HCT116 (cell line): Measurements from ENCODE around the gene UPK3A. TPM values are rescaled to one million over a fixed set of nuclear protein-coding genes. Genes with fewer than 3 reads are reported as not detected.

Source experiments
- ATAC-seq: fragments of 200-7000 bp; cut with Tn5 transposase; 2 replicates; pipeline ENCODE4 v1.9.1; 2020; ENCODE audit warnings: mild to moderate bottlenecking, moderate library complexity
- BruUV-seq: library from RNA; stranded (reverse); fragments of 400-500 nt; replicated peaks from 2 replicates; lab custom pipeline; 2021; lab: Mats Ljungman, UMichigan
- CTCF ChIA-PET: fragments of 300-600 bp; sonication (Branson Sonifier 250); formaldehyde crosslinking; loops from one replicate; lab custom pipeline; 2021; ENCODE audit warnings: antibody characterized with exemption; lab: Charles Lee
- POLR2A ChIA-PET: fragments of 300-600, 350-600 bp; sonication (Branson Sonifier 250); formaldehyde crosslinking; loops from one replicate; lab custom pipeline; 2021; ENCODE audit warnings: antibody characterized with exemption; lab: Charles Lee
- RAD21 ChIA-PET, 2 experiments: fragments of 300-600 bp; sonication (Branson Sonifier 250); formaldehyde crosslinking; loops; one replicate each; lab custom pipeline; 2023; ENCODE audit warnings: low total read pairs in 2 of 2; ENCODE audit not compliant: uncharacterized antibody in 2 of 2, unreplicated experiment in 2 of 2, low non-redundant PET in 1 of 2; lab: Charles Lee
- DNase-seq: peaks from one replicate; pipeline ENCODE4 v3.0.0-alpha.2; 2010; ENCODE audit warnings: low read depth, low spot score
- H2AFZ ChIP-seq: fragments of 200-600 bp; shearing (Covaris generic), sonication (generic); 2 replicates; pipeline ENCODE4 v1.6.1; 2017; ENCODE audit warnings: low read depth, mixed run types, mixed read lengths, antibody characterized with exemption, low read length; ENCODE audit not compliant: poor library complexity, severe bottlenecking
- H3K27ac ChIP-seq: 2 replicates; pipeline ENCODE4 v1.5.1; 2012; ENCODE audit warnings: low read depth, low read length
- H3K27me3 ChIP-seq: fragments of 200-600 bp; sonication (generic); 2 replicates; pipeline ENCODE4 v1.6.1; 2016; ENCODE audit warnings: mixed run types, low read length, mixed read lengths; ENCODE audit not compliant: insufficient read depth
- H3K36me3 ChIP-seq, 2 experiments: fragments of 200-500 bp in 1 of 2; fragments of 200-600 bp in 1 of 2; sonication (Bioruptor generic) in 1 of 2; sonication (generic) in 1 of 2; 2 replicates each; pipeline versions ENCODE4 v1.5.1 to v1.6.1; 2014 to 2016; ENCODE audit warnings: low read length in 2 of 2, inconsistent platforms in 1 of 2, mixed read lengths in 1 of 2, mixed run types in 1 of 2; ENCODE audit not compliant: insufficient read depth in 2 of 2, control insufficient read depth in 1 of 2
- H3K4me1 ChIP-seq, 2 experiments: fragments of 200-600 bp in 1 of 2; sonication (generic) in 1 of 2; 2 replicates each; pipeline versions ENCODE4 v1.5.1 to v1.6.1; 2012 to 2017; ENCODE audit warnings: low read length in 2 of 2, inconsistent platforms in 1 of 2, mild to moderate bottlenecking in 1 of 2, mixed read lengths in 1 of 2, mixed run types in 1 of 2, moderate library complexity in 1 of 2; ENCODE audit not compliant: insufficient read depth in 2 of 2, control insufficient read depth in 1 of 2
- H3K4me2 ChIP-seq: fragments of 200-600 bp; sonication (generic); 2 replicates; pipeline ENCODE4 v1.6.1; 2017; ENCODE audit warnings: mixed run types, low read length, mixed read lengths
- H3K4me3 ChIP-seq, 2 experiments: fragments of 200-600 bp in 1 of 2; sonication (generic) in 1 of 2; replicated peaks in 1 of 2; 2 replicates each; pipeline ENCODE4 v1.5.1; 2011 to 2016; ENCODE audit warnings: low read length in 2 of 2, control low read depth in 1 of 2, low read depth in 1 of 2, mild to moderate bottlenecking in 1 of 2, mixed read lengths in 1 of 2, mixed run types in 1 of 2
- H3K79me2 ChIP-seq: fragments of 200-600 bp; sonication (generic); 2 replicates; pipeline ENCODE4 v1.6.1; 2017; ENCODE audit warnings: mild to moderate bottlenecking, mixed run types, low read length, moderate library complexity, mixed read lengths; ENCODE audit not compliant: insufficient read depth
- H3K9ac ChIP-seq: fragments of 200-600 bp; sonication (generic); 2 replicates; pipeline ENCODE4 v1.6.1; 2016; ENCODE audit warnings: low read length, mixed read lengths
- H3K9me2 ChIP-seq: fragments of 200-600 bp; sonication (generic), shearing (Covaris generic); 2 replicates; pipeline ENCODE4 v1.6.1; 2017; ENCODE audit warnings: mixed run types, mild to moderate bottlenecking, moderate library complexity; ENCODE audit not compliant: insufficient read depth
- H3K9me3 ChIP-seq, 2 experiments: fragments of 200-500 bp in 1 of 2; fragments of 200-600 bp in 1 of 2; sonication (Bioruptor generic) in 1 of 2; sonication (generic) in 1 of 2; 2 replicates each; pipeline ENCODE4 v1.6.1; 2014 to 2017; ENCODE audit warnings: low read length in 2 of 2, mixed read lengths in 2 of 2, inconsistent platforms in 1 of 2, low read depth in 1 of 2, mild to moderate bottlenecking in 1 of 2, mixed run types in 1 of 2, moderate library complexity in 1 of 2; ENCODE audit not compliant: control insufficient read depth in 1 of 2, insufficient read depth in 1 of 2
- H4K20me1 ChIP-seq: fragments of 200-600 bp; sonication (generic), shearing (Covaris generic); 2 replicates; pipeline ENCODE4 v1.6.1; 2017; ENCODE audit warnings: mixed run types, mild to moderate bottlenecking, moderate library complexity; ENCODE audit not compliant: insufficient read depth
- ATF3 ChIP-seq: IDR thresholded peaks from 2 replicates; pipeline ENCODE4 v1.6.1; 2012
- CBX3 ChIP-seq: IDR thresholded peaks from 2 replicates; pipeline ENCODE4 v1.6.1; 2012; ENCODE audit warnings: low read depth
- CTCF ChIP-seq, 3 experiments: fragments of 200-600 bp in 1 of 3; sonication (generic) in 1 of 3; IDR thresholded peaks in 2 of 3; conservative IDR thresholded peaks in 1 of 3; 2 replicates each; pipeline ENCODE4 v1.5.1; 2012 to 2017; ENCODE audit warnings: low read depth in 2 of 3, low read length in 2 of 3, antibody characterized with exemption in 1 of 3, borderline replicate concordance in 1 of 3, control low read depth in 1 of 3, mild to moderate bottlenecking in 1 of 3, mixed read lengths in 1 of 3, mixed run types in 1 of 3, moderate library complexity in 1 of 3; ENCODE audit not compliant: insufficient read depth in 1 of 3
- EGR1 ChIP-seq: IDR thresholded peaks from 2 replicates; pipeline ENCODE4 v1.6.1; 2012; ENCODE audit warnings: low read depth
- ELF1 ChIP-seq: IDR thresholded peaks from 2 replicates; pipeline ENCODE4 v1.6.1; 2012; ENCODE audit warnings: low read depth, borderline replicate concordance
- MAX ChIP-seq: IDR thresholded peaks from 2 replicates; pipeline ENCODE4 v1.6.1; 2012
- POLR2A ChIP-seq: IDR thresholded peaks from 2 replicates; pipeline ENCODE4 v1.7.0; 2011; ENCODE audit warnings: borderline replicate concordance; ENCODE audit not compliant: insufficient read depth, insufficient read length; ENCODE audit errors: extremely low read depth
- RAD21 ChIP-seq: IDR thresholded peaks from 2 replicates; pipeline ENCODE4 v1.6.1; 2012; ENCODE audit warnings: low read depth, mild to moderate bottlenecking
- SIN3A ChIP-seq: IDR thresholded peaks from 2 replicates; pipeline ENCODE4 v1.6.1; 2012; ENCODE audit warnings: low read depth
- SRF ChIP-seq: IDR thresholded peaks from 2 replicates; pipeline ENCODE4 v1.6.1; 2012; ENCODE audit warnings: low read depth
- ZFX ChIP-seq: fragments of 450-650 bp; IDR thresholded peaks from 2 replicates; pipeline ENCODE4 v1.6.1; 2017
- intact Hi-C: fragments of 100-400 bp; cut with micrococcal nuclease; formaldehyde crosslinking; loops from 2 replicates; pipeline ENCODE4 v1.10.0; 2022
- total RNA-seq: library from RNA; stranded (reverse); gene quantifications from one replicate; pipeline ENCODE4 v1.2.1, GENCODE V29; 2021; ENCODE audit not compliant: unreplicated experiment

The UPK3A gene
- total RNA-seq, 1 experiment from 2014 or later: not detected

GRCh38 chr22:45319324-45319685 is 34.6 kb downstream of the UPK3A start:
- RAD21 ChIA-PET: no interaction called here

More at GRCh38 chr22:45319324-45319685, 34.6 kb downstream of the UPK3A start:
- Histone ChIP-seq H3K27ac (no peak overlapping the region), H3K79me2 (peaks cover 89% of the 10 kb centered on the region), H2AFZ (no peak overlapping the region), H3K36me3 (peaks cover 20 to 22% of the 10 kb centered on the region in 2 experiments; a peak in 3 of 4 replicates), H4K20me1 (no peaks in the 10 kb centered on the region; the same call in 1 of the 2 replicates), H3K9ac (no peak overlapping the region), H3K27me3 (no peaks in the 10 kb centered on the region), H3K9me3 (no peaks in the 10 kb centered on the region), H3K4me2 (no peak overlapping the region), H3K4me1 (peaks cover 4% of the 10 kb centered on the region in 2 experiments; a peak in 2 of 4 replicates), H3K4me3 (no peak overlapping the region), H3K9me2 (no peaks in the 10 kb centered on the region)
- ChIA-PET POLR2A (no interaction called here), CTCF (no interaction called here)
- TF ChIP-seq SRF: no peak
- no peak for TF ChIP-seq ATF3
- TF ChIP-seq RAD21: no peak
- no peak for TF ChIP-seq SIN3A
- no peak for TF ChIP-seq EGR1
- TF ChIP-seq ELF1: no peak
- TF ChIP-seq ZFX: no peak
- TF ChIP-seq MAX: no peak
- no peak for TF ChIP-seq POLR2A
- TF ChIP-seq CTCF (IDR thresholded peaks at IDR 0.05 in 2 of 3, conservative IDR thresholded peaks at IDR 0.05 in 1 of 3; ENCODE audit: borderline replicate concordance in 1 of 3, insufficient read depth in 1 of 3, low read depth in 2 of 3, low read length in 2 of 3): no peak
- TF ChIP-seq CBX3: no peak
- no peak for ATAC-seq
- BruUV-seq: no TSS peak
- intact Hi-C loops: no loop called here
- DNase-seq: no peak
